Suprapubic skin (tissue), 4 donors: Measurements from ENCODE around the gene SLC7A10. TPM values are rescaled to one million over a fixed set of nuclear protein-coding genes. Genes with fewer than 3 reads are reported as not detected.

Experiments used
- DNase-seq, 2 donors: peaks; one replicate each; pipeline ENCODE4 v3.0.0-alpha.2; 2019; ENCODE audit warnings: low spot score in 2 of 2
- H3K27ac ChIP-seq: fragments of 200-600 bp; sonication (generic); one replicate; pipeline ENCODE4 v1.5.1; 2019
- H3K27me3 ChIP-seq: fragments of 200-600 bp; sonication (generic); one replicate; pipeline ENCODE4 v1.5.1; 2019
- H3K36me3 ChIP-seq: fragments of 200-600 bp; sonication (generic); one replicate; pipeline ENCODE4 v1.5.1; 2019
- H3K4me1 ChIP-seq: fragments of 200-600 bp; sonication (generic); one replicate; pipeline ENCODE4 v1.5.1; 2019
- H3K4me3 ChIP-seq: fragments of 200-600 bp; sonication (generic); one replicate; pipeline ENCODE4 v1.5.1; 2019; ENCODE audit warnings: mild to moderate bottlenecking
- H3K9me3 ChIP-seq: fragments of 200-600 bp; sonication (generic); one replicate; pipeline ENCODE4 v1.5.1; 2019
- EP300 ChIP-seq: sonication (generic); formaldehyde crosslinking; IDR thresholded peaks from one replicate; pipeline ENCODE4 v1.6.1; 2017; ENCODE audit warnings: antibody characterized with exemption
- POLR2A ChIP-seq, 2 donors: fragments of 450-650 bp; IDR thresholded peaks; one replicate each; pipeline ENCODE4 v1.6.1; 2017; ENCODE audit warnings: antibody characterized with exemption in 2 of 2, mild to moderate bottlenecking in 2 of 2, moderate library complexity in 2 of 2
- POLR2AphosphoS5 ChIP-seq, 3 donors: sonication (generic); formaldehyde crosslinking; IDR thresholded peaks; one replicate each; pipeline ENCODE4 v1.6.1; 2017; ENCODE audit warnings: antibody characterized with exemption in 3 of 3
- WGBS: methylation state at CpG from one replicate; pipeline ENCODE4 v1.1.5; 2018; 5-methylcytosine and 5-hydroxymethylcytosine counted together
- total RNA-seq, 4 donors: library from RNA; depleted of rRNA; stranded (reverse); fragments of >200 nt; gene quantifications; one replicate each; pipeline ENCODE4 v1.1.0, GENCODE V29; 2016
- TF ChIP-seq, protein P1 (sequence below), 2 donors: fragments of 200-600 bp in 1 of 2; fragments of 450-650 bp in 1 of 2; sonication (generic) in 1 of 2; IDR thresholded peaks; one replicate each; pipeline ENCODE4 v1.5.1; 2016 to 2019; ENCODE audit warnings: antibody characterized with exemption in 2 of 2, mild to moderate bottlenecking in 1 of 2, moderate library complexity in 1 of 2

Gene SLC7A10
- total RNA-seq, 4 donors from 2014 or later, result 0.38 to 0.93 TPM; not detected in 2

DNA sequence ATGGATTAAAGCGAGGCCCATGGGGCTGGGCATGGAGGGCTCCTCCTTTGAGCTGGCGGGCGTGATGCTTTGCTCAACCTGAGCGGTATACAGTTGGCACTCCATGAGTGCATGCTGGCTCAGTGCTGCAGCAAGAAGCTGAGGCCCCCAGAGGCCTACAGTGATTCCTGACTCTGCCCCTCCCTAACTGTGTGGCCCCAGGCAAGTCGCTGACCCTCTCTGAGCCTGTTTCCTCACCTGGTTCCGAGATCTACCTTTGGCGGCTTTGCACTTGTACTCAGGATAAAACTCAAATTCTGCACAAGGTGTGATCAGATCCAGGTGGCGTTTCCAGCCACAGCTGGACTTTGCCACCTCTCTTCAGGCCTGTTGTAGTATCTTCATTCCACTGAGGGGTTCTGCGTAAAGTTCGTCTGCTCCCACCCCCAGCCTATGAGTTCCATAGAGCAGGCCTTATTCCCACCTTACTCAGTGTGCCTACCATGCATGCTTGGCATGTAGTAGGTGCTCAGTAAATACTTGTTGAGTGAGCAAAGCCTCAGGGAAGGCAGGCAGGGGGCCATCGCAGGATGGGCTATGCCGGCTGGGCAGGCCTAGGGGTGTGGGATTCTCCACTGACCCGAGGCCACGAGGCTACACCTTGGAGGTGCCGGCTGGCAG, 23.6 kb downstream of the SLC7A10 start:
- H3K4me1 ChIP-seq, result no peaks in the 10 kb centered on the region
- peaks cover 43% of the 10 kb centered on the region for H3K36me3 ChIP-seq
- no peak overlapping the region for H3K4me3 ChIP-seq
- WGBS, result 95% methylated on average over 10 of the region's 15 CpGs
- DNase-seq, result no peak
- no peaks in the 10 kb centered on the region for H3K9me3 ChIP-seq
- H3K27ac ChIP-seq, result no peak overlapping the region
- H3K27me3 ChIP-seq, result no peaks in the 10 kb centered on the region
- TF ChIP-seq, protein P1, sequence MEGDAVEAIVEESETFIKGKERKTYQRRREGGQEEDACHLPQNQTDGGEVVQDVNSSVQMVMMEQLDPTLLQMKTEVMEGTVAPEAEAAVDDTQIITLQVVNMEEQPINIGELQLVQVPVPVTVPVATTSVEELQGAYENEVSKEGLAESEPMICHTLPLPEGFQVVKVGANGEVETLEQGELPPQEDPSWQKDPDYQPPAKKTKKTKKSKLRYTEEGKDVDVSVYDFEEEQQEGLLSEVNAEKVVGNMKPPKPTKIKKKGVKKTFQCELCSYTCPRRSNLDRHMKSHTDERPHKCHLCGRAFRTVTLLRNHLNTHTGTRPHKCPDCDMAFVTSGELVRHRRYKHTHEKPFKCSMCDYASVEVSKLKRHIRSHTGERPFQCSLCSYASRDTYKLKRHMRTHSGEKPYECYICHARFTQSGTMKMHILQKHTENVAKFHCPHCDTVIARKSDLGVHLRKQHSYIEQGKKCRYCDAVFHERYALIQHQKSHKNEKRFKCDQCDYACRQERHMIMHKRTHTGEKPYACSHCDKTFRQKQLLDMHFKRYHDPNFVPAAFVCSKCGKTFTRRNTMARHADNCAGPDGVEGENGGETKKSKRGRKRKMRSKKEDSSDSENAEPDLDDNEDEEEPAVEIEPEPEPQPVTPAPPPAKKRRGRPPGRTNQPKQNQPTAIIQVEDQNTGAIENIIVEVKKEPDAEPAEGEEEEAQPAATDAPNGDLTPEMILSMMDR (IDR thresholded peaks at IDR 0.05), result no peak
- TF ChIP-seq POLR2AphosphoS5 (IDR thresholded peaks at IDR 0.05), result no peak

DNA sequence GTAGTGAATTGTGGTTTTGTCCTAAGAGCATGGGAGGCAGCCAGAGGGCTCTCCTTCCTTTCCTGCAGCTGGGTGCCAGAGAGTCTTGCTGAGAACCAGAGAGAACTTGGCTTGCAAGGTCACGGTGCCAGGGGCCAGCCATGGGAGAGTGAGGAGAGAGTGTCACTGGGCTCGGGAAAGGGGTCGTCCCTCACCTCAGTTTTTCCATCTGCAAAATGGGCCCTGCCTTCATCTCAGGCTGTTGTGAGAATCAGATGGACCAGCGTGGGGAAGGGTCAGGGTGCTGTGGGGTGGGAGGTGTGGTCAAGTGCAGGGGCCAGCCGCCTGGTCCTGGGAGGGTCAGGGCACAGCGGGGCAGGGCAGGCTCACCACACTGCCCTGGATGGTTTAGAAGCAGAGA, 24.2 kb downstream of the SLC7A10 start:
- peaks cover 38% of the 10 kb centered on the region for H3K36me3 ChIP-seq
- H3K4me1 ChIP-seq, result no peaks in the 10 kb centered on the region
- H3K27ac ChIP-seq, result no peak overlapping the region
- TF ChIP-seq, protein P1 (IDR thresholded peaks at IDR 0.05), result no peak
- TF ChIP-seq POLR2AphosphoS5 (IDR thresholded peaks at IDR 0.05), result no peak
- TF ChIP-seq POLR2A (IDR thresholded peaks at IDR 0.05), result no peak
- TF ChIP-seq EP300, result no peak
- no peaks in the 10 kb centered on the region for H3K9me3 ChIP-seq
- no peak overlapping the region for H3K4me3 ChIP-seq
- DNase-seq, result no peak
- WGBS, result 93% methylated on average over 6 of the region's 6 CpGs
- no peaks in the 10 kb centered on the region for H3K27me3 ChIP-seq

DNA sequence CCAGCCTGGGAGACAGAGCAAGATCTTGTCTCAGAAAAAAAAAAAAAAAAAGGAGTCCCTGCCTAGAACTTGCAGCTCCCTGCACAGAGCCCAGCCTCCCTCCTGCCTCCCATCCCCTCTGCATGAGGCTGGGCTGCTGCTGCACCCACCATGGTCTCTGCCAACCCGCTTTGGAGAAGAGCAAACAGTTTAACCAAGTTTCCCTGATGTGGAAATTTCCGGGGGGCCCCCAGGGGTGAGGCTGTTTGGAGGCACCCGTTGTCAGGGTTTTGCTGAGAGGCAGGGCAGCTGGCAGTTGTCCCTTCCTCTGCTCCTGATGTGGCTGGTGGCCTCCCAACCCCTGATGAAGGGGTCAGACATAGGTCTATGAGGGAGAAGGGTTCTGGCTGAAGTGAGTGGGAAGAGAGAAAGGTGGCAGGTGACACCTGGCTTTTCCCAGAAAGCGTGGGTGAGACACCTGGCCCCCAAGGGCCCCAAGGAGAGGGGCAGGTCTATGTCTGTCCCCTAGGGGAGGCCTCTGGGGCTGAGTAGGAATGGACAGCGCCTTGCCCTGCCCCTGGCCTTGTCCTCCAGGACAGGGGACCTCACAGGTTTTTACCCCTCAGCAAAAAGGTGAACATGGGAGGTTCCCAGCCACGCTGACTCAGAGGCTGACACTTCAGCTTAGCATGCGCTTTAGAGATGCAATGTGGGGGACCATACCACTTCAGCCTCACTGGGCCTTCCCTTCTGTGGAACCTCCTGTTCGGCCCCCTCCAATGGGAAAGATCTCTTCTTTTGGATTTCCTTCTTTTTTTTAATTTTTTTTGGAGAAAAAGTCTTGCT, 26.0 kb downstream of the SLC7A10 start:
- no peaks in the 10 kb centered on the region for H3K27me3 ChIP-seq
- TF ChIP-seq, protein P1 (IDR thresholded peaks at IDR 0.05), result no peak
- TF ChIP-seq POLR2A (IDR thresholded peaks at IDR 0.05) (no peak), POLR2AphosphoS5 (IDR thresholded peaks at IDR 0.05) (no peak), EP300 (no peak)
- H3K4me3 ChIP-seq, result no peak overlapping the region
- no peak overlapping the region for H3K27ac ChIP-seq
- peaks cover 20% of the 10 kb centered on the region for H3K36me3 ChIP-seq
- WGBS, result 61% methylated on average over 7 of the region's 8 CpGs
- no peaks in the 10 kb centered on the region for H3K9me3 ChIP-seq
- peaks cover 8% of the 10 kb centered on the region for H3K4me1 ChIP-seq
- DNase-seq, result no peak

DNA sequence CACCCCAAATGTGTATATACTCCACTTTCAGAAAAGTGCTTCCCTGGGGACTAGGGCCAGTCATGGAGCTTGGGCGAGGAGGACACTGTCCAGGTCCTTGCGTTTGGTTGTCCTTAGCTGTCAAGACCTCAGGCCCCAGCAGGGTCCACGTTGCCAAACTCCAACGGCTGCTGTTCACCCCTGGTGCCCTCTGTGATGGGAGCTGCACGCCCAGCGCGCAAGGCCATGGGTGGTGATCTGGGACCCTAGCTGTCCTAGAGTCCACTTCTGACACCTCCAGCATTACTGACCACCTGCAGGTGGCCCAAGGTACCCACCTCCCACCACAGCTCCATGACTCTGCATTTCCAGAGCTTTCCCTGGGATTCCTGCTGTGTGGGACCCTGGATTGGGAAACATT, 27.5 kb downstream of the SLC7A10 start:
- DNase-seq, result no peak
- Histone ChIP-seq H3K36me3 (peaks cover 8% of the 10 kb centered on the region), H3K27ac (no peak overlapping the region), H3K4me3 (no peak overlapping the region), H3K27me3 (no peaks in the 10 kb centered on the region), H3K4me1 (peaks cover 11% of the 10 kb centered on the region), H3K9me3 (no peaks in the 10 kb centered on the region)
- TF ChIP-seq, protein P1 (IDR thresholded peaks at IDR 0.05), result no peak
- TF ChIP-seq POLR2AphosphoS5 (IDR thresholded peaks at IDR 0.05) (no peak), EP300 (no peak), POLR2A (IDR thresholded peaks at IDR 0.05) (no peak)
- 97% methylated on average over 7 of the region's 7 CpGs for WGBS

DNA sequence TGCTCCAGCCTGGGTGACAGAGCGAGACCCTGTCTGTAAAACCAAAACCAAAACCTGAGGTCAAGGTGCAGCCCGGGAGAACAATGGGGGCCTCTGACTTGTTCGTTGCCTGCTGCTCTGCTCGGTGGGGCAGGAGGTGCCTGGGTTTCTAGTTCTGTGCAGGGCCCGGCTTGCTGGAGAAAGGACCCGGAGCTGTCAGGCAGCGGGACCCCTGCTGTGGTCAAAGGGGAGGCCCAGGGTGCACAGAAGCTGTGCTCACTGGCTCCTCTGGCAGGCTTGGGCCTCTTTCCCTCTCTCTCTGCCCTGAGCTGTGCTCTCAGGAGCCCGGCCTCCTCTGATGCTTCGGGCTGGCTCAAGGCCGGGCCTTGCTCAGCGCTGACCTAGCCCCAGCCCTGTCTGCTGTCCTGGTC, 28.1 kb downstream of the SLC7A10 start:
- no peak for DNase-seq
- 89% methylated on average over 8 of the region's 11 CpGs for WGBS
- H3K36me3 ChIP-seq, result peaks cover 4% of the 10 kb centered on the region
- no peak overlapping the region for H3K27ac ChIP-seq
- H3K27me3 ChIP-seq, result no peaks in the 10 kb centered on the region
- H3K4me3 ChIP-seq, result no peak overlapping the region
- no peaks in the 10 kb centered on the region for H3K9me3 ChIP-seq
- H3K4me1 ChIP-seq, result peaks cover 11% of the 10 kb centered on the region
- no peak for TF ChIP-seq POLR2A (IDR thresholded peaks at IDR 0.05)
- TF ChIP-seq EP300, result no peak
- TF ChIP-seq, protein P1 (IDR thresholded peaks at IDR 0.05), result no peak
- no peak for TF ChIP-seq POLR2AphosphoS5 (IDR thresholded peaks at IDR 0.05)
